GM19463 (cell line): ENCODE measurements around the gene PHYKPL.

Source experiments
- ATAC-seq: cut with Tn5 transposase; IDR thresholded peaks from one replicate; pipeline ENCODE4 v1.9.1; 2021; ENCODE audit warnings: mild to moderate bottlenecking, moderate library complexity; ENCODE audit not compliant: unreplicated experiment

PHYKPL gene

GRCh38 chr5:178224403-178224802 is 8.2 kb downstream of the PHYKPL start:
- no peak for ATAC-seq

- ATAC-seq = no peak
Measured at GRCh38 chr5:178223828-178224335, 8.7 kb downstream of the PHYKPL start.

- ATAC-seq = no peak
Measured at GRCh38 chr5:178223196-178223773, 9.3 kb downstream of the PHYKPL start.

- no peak for ATAC-seq
Measured at GRCh38 chr5:178222292-178222691, 10.3 kb downstream of the PHYKPL start.

- no peak for ATAC-seq
Measured at GRCh38 chr5:178221853-178222252, 10.7 kb downstream of the PHYKPL start.

GRCh38 chr5:178221282-178221681 is 11.3 kb downstream of the PHYKPL start:
- no peak for ATAC-seq

GRCh38 chr5:178218827-178219226 is 13.8 kb downstream of the PHYKPL start:
- ATAC-seq = no peak

GRCh38 chr5:178218237-178218776 is 14.3 kb downstream of the PHYKPL start:
- no peak for ATAC-seq

- ATAC-seq = no peak
Measured at GRCh38 chr5:178216779-178217178, 15.8 kb downstream of the PHYKPL start.

GRCh38 chr5:178216088-178216534 is 16.5 kb downstream of the PHYKPL start:
- no peak for ATAC-seq

- no peak for ATAC-seq
Measured at GRCh38 chr5:178215280-178216002, 17.2 kb downstream of the PHYKPL start.

- no peak for ATAC-seq
Measured at GRCh38 chr5:178214160-178214803, 18.3 kb downstream of the PHYKPL start.

GRCh38 chr5:178213748-178214151 is 18.9 kb downstream of the PHYKPL start:
- ATAC-seq = no peak

GRCh38 chr5:178213003-178213461 is 19.6 kb downstream of the PHYKPL start:
- ATAC-seq = no peak

GRCh38 chr5:178212241-178213002 is 20.2 kb downstream of the PHYKPL start:
- no peak for ATAC-seq

GRCh38 chr5:178211095-178212048 is 21.2 kb downstream of the PHYKPL start:
- no peak for ATAC-seq

- no peak for ATAC-seq
Measured at GRCh38 chr5:178210686-178211085, 21.9 kb downstream of the PHYKPL start.

GRCh38 chr5:178210073-178210535 is 22.5 kb downstream of the PHYKPL start:
- ATAC-seq = no peak

GRCh38 chr5:178209334-178210072 is 23.1 kb downstream of the PHYKPL start:
- no peak for ATAC-seq
